GM12872 (cell line): Measurements from ENCODE around the gene PDE4D.

Experiments used
- CTCF ChIP-seq: IDR thresholded peaks from 3 replicates; pipeline ENCODE4 v1.5.1; 2011; ENCODE audit warnings: low read depth, mild to moderate bottlenecking, low read length, moderate library complexity; ENCODE audit not compliant: insufficient read depth

Gene PDE4D

GRCh38 chr5:59724482-59725391 is 168.8 kb downstream of the PDE4D start:
- peak; percentile 69 for TF ChIP-seq CTCF

- TF ChIP-seq CTCF = no peak
Observed at GRCh38 chr5:59722874-59723273, 170.7 kb downstream of the PDE4D start.

- no peak for TF ChIP-seq CTCF
Observed at GRCh38 chr5:59721741-59722140, 171.8 kb downstream of the PDE4D start.

- no peak for TF ChIP-seq CTCF
Observed at GRCh38 chr5:59720063-59720462, 173.5 kb downstream of the PDE4D start.

GRCh38 chr5:59716966-59717500 is 176.5 kb downstream of the PDE4D start:
- no peak for TF ChIP-seq CTCF

- TF ChIP-seq CTCF = no peak
Observed at GRCh38 chr5:59716029-59716428, 177.5 kb downstream of the PDE4D start.

GRCh38 chr5:59715228-59715627 is 178.3 kb downstream of the PDE4D start:
- TF ChIP-seq CTCF = no peak
